ENCODE data around the gene WNT9B.

WNT9B gene

GRCh38 chr17:46857600-46857999 lies 6.2 kb downstream of the WNT9B start:
- no peak for DNase-seq (ENCODE audit: low read depth)

DNA sequence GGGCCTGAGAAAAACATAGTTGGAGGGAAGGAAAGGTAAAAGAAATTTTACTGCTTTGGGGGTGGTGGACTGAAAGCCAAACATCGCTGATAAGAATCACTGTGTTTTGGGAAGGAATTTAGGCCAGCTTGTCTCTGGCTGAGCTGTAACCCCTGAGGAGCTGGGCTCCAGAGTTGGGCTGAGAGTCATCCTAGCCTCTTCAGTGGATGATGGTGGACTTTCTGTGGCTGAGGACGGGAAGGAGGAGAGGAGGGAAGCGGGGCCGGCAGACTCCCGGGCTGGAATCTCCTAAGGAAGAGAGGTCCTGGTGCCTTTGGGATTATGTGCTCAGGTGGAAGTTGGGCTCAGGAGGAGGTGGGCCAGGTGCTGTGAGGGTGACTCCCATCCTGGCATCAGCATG lies 8.6 kb downstream of the WNT9B start:
- no peak for DNase-seq (ENCODE audit: low read depth)

GRCh38 chr17:46862949-46863348 lies 11.6 kb downstream of the WNT9B start:
- no peak for DNase-seq (ENCODE audit: low read depth)

GRCh38 chr17:46863383-46864121 lies 12.2 kb downstream of the WNT9B start:
- no peak for DNase-seq (ENCODE audit: low read depth)

- no peak for DNase-seq (ENCODE audit: low read depth)
Observed at GRCh38 chr17:46865100-46865499, 13.7 kb downstream of the WNT9B start.

- no peak for DNase-seq (ENCODE audit: low read depth)
Observed at GRCh38 chr17:46866325-46866724, 14.9 kb downstream of the WNT9B start.

DNA sequence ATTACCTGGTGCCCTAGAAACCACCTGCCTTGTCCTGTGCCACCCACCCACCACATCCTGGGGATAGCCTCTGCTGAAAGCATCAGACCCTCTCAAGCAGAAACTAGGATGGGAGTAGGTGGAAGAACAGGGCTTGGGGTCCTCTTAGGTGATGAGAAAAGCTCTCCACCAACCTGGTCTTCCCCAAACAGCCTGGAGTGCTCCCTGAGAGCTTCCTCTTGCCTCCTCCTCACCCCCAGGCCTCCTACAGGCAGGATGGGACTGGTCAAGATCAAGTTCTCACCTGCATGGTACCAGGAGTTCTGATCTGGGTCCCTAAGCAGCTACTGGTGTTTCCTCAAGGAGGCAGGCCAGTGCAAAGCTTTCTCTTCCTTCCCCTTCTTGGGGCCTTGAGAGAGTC lies 15.4 kb downstream of the WNT9B start:
- no peak for DNase-seq (ENCODE audit: low read depth)

- no peak for DNase-seq (ENCODE audit: low read depth)
Observed at GRCh38 chr17:46868689-46869187, 17.4 kb downstream of the WNT9B start.

DNA sequence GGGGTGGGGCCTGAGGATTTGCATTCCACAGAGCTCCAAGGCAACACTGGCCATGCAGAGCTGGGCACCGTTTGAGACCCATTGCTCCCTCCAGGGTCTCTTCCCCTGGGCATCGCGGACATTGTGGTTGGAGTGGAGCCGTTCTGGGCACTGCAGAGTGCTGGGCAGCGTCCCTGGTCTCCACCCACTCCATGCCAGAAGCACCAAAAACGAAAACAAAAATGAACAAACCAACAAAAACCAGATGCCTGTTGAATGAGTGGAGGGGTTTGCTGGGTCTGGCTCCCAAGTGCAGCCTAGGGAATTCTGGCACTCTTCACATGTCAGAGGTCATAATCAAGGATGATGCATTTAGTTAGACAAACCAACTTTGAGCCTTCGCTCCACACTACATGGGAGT lies 17.9 kb downstream of the WNT9B start:
- no peak for DNase-seq (ENCODE audit: low read depth)

DNA sequence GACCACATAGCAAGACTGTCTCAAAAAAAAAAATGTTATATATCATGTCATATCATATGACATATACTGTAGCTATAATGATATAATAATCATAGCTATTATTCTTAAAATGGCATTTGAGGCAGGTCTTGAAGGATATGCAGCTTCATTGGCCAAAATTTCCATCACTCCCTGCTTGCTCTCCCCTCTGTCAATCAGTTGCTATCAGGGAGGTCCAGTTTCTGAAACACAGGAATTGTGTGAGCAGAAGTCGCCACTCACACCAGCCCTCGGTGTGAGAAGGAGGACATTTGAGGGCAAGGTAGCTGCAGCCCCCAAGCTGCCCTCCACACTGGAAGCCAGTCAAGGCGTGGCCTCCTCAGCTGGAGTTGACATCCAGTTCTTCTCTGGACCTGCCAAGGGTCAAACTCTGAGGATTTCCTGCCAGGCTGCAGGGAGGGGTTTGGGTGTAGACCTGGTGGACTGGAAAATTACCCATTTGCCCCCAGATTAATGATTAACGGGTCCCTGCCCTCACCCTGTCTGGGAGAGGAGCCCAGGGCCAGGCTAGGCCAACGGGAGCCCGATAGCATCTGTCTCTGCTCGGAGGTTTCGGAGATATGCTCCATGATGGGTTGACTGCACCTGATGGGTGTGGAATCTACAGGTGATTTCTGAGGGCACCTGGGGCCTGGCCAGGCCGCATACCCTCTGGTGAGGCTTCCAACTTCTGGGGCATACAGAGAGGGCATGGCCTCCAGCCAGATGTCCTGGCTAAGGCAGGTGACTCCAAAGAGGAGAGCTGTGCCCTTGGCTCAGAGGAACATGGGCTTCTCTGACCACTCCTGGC lies 18.8 kb downstream of the WNT9B start:
- DNase-seq (ENCODE audit: low read depth): no peak

DNA sequence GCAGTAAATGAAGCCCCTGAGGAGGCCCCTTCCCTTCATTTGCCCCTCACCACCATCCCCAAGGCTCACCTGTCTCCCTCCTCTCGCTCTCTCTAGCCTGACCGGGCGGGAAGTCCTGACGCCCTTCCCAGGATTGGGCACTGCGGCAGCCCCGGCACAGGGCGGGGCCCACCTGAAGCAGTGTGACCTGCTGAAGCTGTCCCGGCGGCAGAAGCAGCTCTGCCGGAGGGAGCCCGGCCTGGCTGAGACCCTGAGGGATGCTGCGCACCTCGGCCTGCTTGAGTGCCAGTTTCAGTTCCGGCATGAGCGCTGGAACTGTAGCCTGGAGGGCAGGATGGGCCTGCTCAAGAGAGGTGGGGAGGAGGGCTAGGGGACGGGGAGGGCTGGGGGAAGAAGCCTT lies 21.0 kb downstream of the WNT9B start:
- DNase-seq (ENCODE audit: low read depth): no peak

- DNase-seq (ENCODE audit: low read depth): no peak
Observed at GRCh38 chr17:46873941-46874645, 22.7 kb downstream of the WNT9B start.

DNA sequence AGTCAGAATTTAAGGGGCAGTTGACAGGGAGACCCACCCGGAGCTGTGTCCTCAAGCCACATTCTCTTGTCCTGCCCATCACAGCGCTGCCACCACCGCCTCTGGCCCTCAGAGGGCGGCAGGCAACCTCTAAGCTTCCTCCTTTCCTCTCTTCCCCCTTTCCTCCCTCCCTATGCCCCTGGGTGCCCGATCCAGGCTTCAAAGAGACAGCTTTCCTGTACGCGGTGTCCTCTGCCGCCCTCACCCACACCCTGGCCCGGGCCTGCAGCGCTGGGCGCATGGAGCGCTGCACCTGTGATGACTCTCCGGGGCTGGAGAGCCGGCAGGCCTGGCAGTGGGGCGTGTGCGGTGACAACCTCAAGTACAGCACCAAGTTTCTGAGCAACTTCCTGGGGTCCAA lies 23.5 kb downstream of the WNT9B start:
- DNase-seq (ENCODE audit: low read depth): no peak

DNA sequence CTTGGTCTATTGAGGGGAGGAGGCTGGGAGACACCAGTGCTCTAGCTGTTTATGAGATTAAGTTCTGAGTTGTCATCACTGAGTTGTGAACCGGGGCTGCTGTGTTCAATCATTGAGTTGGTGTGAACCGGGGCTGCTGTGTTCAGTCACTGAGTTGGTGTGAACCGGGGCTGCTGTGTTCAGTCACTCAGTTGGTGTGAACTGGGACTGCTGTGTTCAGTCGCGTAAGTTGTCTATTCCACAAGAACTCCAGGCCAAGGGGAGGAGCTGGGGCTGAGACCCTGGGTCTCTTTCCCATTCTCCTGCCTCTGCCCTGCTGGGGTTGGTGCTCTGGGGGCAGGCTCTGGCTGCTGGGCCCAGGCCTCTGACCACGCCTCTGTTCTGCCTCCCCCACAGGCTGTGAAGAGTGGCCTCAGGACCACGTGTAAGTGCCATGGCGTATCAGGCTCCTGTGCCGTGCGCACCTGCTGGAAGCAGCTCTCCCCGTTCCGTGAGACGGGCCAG lies 24.5 kb downstream of the WNT9B start:
- no peak for DNase-seq (ENCODE audit: low read depth)

DNA sequence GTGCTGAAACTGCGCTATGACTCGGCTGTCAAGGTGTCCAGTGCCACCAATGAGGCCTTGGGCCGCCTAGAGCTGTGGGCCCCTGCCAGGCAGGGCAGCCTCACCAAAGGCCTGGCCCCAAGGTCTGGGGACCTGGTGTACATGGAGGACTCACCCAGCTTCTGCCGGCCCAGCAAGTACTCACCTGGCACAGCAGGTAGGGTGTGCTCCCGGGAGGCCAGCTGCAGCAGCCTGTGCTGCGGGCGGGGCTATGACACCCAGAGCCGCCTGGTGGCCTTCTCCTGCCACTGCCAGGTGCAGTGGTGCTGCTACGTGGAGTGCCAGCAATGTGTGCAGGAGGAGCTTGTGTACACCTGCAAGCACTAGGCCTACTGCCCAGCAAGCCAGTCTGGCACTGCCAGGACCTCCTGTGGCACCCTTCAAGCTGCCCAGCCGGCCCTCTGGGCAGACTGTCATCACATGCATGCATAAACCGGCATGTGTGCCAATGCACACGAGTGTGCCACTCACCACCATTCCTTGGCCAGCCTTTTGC lies 25.0 kb downstream of the WNT9B start:
- DNase-seq (ENCODE audit: low read depth): no peak

- DNase-seq (ENCODE audit: low read depth): no peak
Observed at GRCh38 chr17:46876926-46877325, 25.5 kb downstream of the WNT9B start.

- DNase-seq (ENCODE audit: low read depth): no peak
Observed at GRCh38 chr17:46877466-46877865, 26.1 kb downstream of the WNT9B start.

GRCh38 chr17:46878055-46878454 lies 26.7 kb downstream of the WNT9B start:
- DNase-seq (ENCODE audit: low read depth): no peak

GRCh38 chr17:46879101-46879500 lies 27.7 kb downstream of the WNT9B start:
- DNase-seq (ENCODE audit: low read depth): no peak

DNA sequence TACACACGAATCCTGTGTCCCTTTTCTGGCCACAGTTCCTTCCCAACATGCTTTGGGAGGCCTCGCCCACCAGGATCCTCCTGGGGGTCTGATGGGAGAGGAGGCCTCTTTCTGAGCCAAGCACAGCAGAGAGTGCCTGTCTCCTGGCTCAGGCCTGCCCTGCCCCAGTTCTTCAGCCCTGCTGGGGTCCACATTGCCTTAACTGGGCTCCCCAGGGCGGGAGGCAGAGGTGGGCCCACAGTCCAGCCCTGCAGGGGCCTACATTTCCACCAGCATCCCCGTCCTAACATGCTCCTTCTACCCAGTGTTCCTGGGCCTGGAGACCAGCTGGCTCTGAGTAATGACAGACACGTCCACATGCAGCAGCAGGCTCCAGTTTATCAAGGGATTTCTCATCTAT lies 29.6 kb downstream of the WNT9B start:
- DNase-seq (ENCODE audit: low read depth): no peak

DNA sequence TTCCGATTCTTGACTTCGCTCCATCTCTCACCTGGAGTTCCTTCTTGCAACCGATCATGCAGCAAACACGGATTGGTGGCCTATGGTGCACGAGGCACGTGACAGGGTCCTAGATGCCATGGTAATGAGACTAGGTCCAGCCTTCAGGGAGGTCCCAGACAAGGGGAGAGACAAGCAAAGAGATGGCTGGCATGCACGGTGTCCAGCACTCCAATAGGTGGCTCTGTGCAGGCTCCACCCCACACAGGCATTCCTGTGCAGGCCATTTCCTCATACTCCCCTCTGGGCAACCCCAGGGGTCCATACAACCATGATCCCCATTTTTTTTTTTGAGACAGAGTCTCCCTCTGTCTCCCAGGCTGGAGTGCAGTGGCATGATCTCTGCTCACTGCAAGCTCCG lies 31.3 kb downstream of the WNT9B start:
- no peak for DNase-seq (ENCODE audit: low read depth)

GRCh38 chr17:46883871-46884520 lies 32.6 kb downstream of the WNT9B start:
- DNase-seq (ENCODE audit: low read depth): no peak
